Retinal pigment epithelial cell (primary cell): ENCODE measurements around the gene NPAS3.

ENCODE experiments used
- DNase-seq: peaks from one replicate; pipeline ENCODE4 v3.0.0-alpha.2; 2010; ENCODE audit warnings: low read depth
- H3K4me3 ChIP-seq: 2 replicates; pipeline ENCODE4 v1.5.1; 2011; ENCODE audit warnings: mild to moderate bottlenecking, low read length, control low read depth, moderate library complexity
- TF ChIP-seq, protein P1 (sequence below): conservative IDR thresholded peaks from 2 replicates; pipeline ENCODE4 v1.5.1; 2011; ENCODE audit warnings: low read depth, low read length, control low read depth, inconsistent platforms

Gene NPAS3

DNA sequence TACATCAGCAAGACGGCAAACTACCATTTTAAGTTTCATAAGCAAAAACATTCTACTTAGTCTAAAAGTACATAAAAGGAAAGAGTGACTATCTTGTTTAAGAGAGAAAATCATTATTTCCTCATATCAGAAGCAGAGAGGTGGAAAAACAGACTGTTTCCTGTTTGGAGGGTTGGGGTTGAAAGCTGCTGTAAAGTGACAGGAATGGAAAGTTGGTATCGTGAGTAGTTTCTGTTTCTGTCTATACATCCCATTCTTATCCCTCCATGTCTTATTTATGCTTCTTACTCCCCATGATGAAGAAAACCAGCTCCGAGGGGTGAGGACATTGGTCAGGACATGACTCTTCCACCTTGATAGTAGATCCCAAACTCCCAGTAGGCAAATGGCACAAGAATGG, 795.7 kb downstream of the NPAS3 start:
- DNase-seq, result no peak
- TF ChIP-seq, protein P1, sequence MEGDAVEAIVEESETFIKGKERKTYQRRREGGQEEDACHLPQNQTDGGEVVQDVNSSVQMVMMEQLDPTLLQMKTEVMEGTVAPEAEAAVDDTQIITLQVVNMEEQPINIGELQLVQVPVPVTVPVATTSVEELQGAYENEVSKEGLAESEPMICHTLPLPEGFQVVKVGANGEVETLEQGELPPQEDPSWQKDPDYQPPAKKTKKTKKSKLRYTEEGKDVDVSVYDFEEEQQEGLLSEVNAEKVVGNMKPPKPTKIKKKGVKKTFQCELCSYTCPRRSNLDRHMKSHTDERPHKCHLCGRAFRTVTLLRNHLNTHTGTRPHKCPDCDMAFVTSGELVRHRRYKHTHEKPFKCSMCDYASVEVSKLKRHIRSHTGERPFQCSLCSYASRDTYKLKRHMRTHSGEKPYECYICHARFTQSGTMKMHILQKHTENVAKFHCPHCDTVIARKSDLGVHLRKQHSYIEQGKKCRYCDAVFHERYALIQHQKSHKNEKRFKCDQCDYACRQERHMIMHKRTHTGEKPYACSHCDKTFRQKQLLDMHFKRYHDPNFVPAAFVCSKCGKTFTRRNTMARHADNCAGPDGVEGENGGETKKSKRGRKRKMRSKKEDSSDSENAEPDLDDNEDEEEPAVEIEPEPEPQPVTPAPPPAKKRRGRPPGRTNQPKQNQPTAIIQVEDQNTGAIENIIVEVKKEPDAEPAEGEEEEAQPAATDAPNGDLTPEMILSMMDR, result no peak
- no peak overlapping the region for H3K4me3 ChIP-seq

DNA sequence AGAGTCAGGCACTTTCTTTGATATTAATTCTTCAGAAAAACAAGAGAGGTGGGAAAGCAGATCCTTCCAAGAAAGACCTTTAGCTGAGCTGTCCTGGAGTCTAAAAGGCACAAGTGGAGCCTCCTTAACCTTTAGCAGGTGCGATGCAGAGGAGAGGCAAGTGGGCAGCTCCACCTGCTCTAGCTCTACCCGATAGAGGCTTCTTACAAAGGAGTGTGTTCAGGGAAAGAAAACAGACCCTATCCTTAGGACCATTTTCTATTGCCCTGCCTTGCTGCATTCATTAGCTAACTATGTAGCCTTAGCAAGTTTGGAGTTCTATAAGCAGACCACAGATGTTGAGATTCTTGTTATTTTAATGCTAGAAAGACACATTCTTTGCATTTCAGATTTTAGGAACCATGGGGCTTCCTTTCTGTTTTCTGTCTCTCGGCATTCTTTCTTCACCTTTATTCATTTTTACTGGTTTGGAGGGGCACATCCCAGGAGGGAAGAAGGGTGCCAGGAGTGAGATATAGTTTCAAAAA, 797.7 kb downstream of the NPAS3 start:
- H3K4me3 ChIP-seq, result no peak overlapping the region
- TF ChIP-seq, protein P1, result no peak
- no peak for DNase-seq

DNA sequence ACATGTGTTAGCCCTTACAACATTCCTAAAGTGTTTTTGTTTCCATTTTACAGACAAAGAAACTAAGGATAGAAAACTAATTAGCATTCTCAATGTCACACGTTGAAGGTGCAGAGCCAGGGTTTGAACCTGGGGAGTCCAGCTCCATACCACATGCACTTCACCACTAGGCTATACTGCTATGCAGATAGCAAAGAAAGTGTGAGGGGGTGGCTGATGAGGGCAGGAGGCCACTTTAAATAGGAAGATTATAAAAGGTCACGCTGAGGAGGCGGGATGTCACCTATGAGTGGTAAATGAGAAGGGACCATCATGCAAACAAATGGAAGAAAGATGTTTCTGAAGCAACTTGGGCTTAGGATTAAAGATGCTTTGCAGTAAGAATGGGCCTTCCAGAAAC, 798.3 kb downstream of the NPAS3 start:
- no peak for DNase-seq
- TF ChIP-seq, protein P1, result no peak
- H3K4me3 ChIP-seq, result no peak overlapping the region

DNA sequence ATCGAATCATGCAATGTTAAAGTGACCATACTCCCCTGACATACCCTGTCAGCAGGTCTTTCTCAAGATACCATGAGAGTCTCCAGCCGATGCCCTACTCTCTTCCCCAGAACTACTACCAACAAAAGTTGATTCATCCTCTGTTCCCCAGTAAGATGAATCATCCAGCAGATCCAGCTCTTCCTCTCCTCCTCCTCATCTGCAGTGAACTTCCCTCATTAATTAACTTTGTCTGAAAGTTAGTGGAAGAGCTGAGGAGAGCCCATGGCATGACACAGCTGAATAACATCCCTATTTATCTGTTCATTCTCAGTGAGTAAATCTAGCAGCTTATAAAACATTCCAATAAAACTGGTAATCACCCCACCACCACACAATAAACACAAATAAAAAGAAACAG, 798.8 kb downstream of the NPAS3 start:
- H3K4me3 ChIP-seq, result no peak overlapping the region
- no peak for DNase-seq
- TF ChIP-seq, protein P1, result no peak

DNA sequence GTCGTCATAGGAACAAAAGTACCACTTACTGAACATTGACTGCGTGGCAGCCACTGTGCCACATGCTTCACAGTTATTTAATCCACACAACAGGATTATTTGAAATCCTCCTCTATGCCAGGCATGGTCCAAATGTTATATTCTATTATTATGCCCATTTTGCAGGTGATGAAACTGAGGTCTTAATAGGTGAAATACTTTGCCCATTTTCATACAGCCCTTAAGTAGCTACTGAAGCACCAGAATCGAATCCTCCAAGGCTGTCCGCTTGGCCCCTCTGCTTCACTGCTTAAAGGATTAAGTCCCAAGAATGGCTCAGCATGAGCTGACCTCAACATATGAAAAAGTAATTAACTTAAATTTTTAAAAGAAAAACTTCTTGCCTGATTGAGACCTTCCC, 799.4 kb downstream of the NPAS3 start:
- TF ChIP-seq, protein P1, result no peak
- no peak for DNase-seq
- no peak overlapping the region for H3K4me3 ChIP-seq

DNA sequence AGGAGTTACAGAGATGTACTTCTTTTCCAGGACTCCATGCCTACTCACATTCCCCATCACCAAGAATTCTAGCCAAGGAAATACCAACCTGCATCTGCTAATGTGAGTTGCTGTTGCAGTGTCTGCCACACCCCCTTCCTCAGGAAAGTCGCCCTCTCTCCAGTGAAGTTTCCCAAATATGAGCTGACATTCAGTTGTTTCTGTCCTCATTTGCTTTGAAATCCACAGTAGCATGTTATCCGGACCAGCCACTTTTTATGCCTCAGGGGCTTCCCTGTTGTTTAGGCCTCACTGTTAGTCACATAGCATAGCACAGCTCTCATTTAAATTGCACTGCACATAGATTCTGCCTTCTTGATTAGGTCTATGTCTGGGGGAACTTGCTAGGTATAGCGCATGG, 799.8 kb downstream of the NPAS3 start:
- H3K4me3 ChIP-seq, result no peak overlapping the region
- TF ChIP-seq, protein P1, result no peak
- DNase-seq, result no peak

DNA sequence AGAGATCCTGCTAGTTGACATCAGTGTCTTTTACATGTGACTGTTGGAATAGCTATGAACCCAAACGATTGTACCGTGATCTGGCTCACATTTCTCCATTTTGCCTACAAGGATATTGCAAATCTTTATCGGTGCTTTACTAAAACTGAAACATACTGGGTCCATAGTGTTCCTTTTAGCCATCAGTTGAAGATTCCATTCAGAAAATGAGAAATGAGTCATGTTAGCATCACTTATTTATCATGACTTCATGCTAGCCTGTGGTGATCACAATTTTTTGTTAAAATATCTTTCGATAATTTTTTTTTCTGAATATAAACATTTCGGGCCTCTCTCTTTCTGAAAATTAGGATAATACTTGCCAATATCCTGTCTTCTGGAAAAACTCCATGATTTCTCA, 801.9 kb downstream of the NPAS3 start:
- no peak overlapping the region for H3K4me3 ChIP-seq
- DNase-seq, result no peak
- TF ChIP-seq, protein P1, result no peak
